GM21367 (cell line): Measurements from ENCODE around the gene PARL.
"Not testable (repeated sequence)": the region's sequence is repeated elsewhere in the genome, so short reads cannot be mapped to it uniquely, and the experiment has no call there.

Experiments used
- ATAC-seq: cut with Tn5 transposase; IDR thresholded peaks from one replicate; pipeline ENCODE4 v1.9.1; 2021; ENCODE audit not compliant: unreplicated experiment

The PARL gene

GRCh38 chr3:183904833-183905780 is 20.4 kb upstream of the PARL start:
- ATAC-seq, result no peak

GRCh38 chr3:183898028-183898431 is 13.3 kb upstream of the PARL start:
- ATAC-seq, result no peak

DNA sequence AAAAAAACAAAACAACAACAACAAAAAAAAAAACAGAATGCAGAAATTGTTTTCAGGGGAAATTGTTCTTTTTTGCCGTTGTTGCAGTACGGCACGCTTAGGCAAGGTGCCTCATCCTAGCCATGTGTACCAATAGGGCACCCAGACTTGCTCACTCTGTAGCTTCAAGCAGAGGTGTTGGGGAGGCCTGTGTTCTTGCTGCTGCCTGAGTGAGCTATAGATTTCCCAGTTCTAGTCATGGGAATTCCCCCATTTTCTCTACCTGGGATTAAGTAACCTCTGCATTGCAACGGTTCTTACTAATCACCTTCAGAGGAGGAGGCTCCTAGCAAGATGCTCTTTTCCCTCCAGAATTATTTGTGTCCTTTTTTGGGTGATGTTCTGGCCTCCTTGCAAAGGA is 12.9 kb upstream of the PARL start:
- ATAC-seq, result no peak

GRCh38 chr3:183896610-183897009 is 11.9 kb upstream of the PARL start:
- ATAC-seq, result no peak

DNA sequence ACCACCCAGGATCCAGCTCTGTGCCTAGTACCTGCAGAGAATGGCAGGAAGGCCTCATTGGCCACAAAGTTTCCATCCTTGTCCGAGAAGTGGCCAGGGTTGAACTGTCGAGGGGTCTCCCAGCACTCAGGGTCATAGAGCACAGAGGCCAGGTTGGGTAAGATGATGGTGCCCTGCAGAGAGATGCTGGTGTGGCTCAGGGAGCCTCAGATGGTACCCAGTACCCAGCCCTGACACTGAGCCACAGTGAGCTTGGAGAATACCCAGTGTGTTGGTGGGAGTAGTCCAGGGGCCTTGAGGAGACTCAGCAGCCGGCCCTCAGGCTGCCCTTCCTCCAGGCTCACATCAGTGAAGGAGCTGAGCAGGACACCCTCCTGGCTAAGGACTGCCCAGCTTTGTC is 11.5 kb upstream of the PARL start:
- no peak for ATAC-seq

GRCh38 chr3:183895774-183896173 is 11.1 kb upstream of the PARL start:
- no peak for ATAC-seq

- no peak for ATAC-seq
These were observed 10.6 kb upstream of the PARL start for GRCh38 chr3:183895296-183895695.

GRCh38 chr3:183892610-183893214 is 8.0 kb upstream of the PARL start:
- no peak for ATAC-seq

- no peak for ATAC-seq
These were observed 1.1 kb upstream of the PARL start for GRCh38 chr3:183885766-183886165.

DNA sequence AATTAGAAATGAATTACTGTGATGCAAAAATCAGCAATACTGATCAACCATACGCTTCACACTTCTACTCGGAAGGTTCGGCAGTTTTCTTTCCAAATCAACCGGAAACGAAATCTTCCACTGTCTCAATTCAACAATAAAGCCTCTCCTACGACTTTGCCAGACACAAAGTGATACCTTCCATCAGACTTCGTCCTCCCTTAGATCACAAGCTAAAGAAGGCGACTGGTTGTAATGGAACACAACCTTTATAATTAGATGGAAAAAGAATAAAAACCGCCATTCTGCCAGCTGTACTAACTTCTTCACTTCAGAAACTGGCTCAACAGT is 618 bp downstream of the PARL start:
- no peak for ATAC-seq

DNA sequence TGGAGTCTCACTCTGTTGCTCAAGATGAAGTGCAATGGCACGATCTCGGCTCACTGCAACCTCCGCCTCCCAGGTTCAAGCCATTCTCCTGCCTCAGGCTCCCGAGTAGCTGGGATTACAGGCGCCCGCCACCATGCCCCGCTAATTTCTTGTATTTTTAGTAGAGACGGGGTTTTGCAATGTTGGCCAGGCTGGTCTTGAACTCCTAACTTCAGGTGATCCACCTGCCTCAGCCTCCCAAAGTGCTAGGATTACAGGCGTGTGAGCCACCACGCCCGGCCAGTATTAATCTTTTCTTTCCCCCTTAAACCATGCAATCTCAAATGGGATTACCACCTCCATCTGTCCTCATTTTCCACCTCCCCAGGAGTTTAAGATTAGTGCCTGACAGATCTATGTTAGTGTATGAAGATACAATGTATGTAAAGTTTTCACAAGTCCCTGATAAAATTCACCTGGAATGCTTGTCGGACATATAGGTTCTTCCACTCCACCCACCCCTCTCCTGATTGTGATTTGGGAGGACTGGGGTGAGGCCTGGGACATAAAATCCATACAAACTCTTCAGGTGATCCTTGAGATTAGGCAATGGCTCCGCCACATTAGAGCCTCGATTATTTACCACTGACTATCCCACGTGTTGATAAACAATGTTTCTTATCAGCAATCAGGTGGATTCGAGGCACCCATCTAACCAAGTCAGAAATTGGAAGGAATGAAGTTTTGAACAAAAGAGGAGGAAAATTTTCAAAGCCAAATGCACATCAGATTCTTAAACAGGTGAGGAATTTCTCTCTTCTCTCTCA is 1.2 kb downstream of the PARL start:
- ATAC-seq, result no peak

GRCh38 chr3:183880121-183880520 is 4.6 kb downstream of the PARL start:
- no peak for ATAC-seq

DNA sequence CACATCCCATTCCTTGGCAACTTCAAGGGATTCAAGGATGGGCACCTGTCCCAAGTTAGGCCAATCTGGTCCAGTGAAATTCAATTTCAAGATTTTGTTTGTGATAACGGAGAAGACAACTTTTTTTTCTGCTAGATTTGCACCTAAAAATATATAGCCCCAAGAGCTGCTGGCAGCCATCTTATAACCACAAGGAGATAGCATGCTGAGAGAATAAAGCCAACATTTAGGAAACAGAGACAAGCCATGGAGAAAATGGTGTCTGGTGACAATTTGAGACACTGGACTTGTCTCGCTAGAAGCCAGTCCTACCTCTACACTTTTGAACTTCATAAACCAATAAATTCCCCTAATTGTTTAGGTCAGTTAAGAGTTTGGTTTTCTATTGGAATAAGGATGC is 5.4 kb downstream of the PARL start:
- ATAC-seq, result no peak

- no peak for ATAC-seq
These were observed 6.6 kb downstream of the PARL start for GRCh38 chr3:183878071-183878470.

- not testable (repeated sequence) for ATAC-seq
These were observed 7.5 kb downstream of the PARL start for GRCh38 chr3:183877227-183877626.

- ATAC-seq, result no peak
These were observed 9.3 kb downstream of the PARL start for GRCh38 chr3:183875411-183875810.

GRCh38 chr3:183873914-183874313 is 10.8 kb downstream of the PARL start:
- no peak for ATAC-seq

DNA sequence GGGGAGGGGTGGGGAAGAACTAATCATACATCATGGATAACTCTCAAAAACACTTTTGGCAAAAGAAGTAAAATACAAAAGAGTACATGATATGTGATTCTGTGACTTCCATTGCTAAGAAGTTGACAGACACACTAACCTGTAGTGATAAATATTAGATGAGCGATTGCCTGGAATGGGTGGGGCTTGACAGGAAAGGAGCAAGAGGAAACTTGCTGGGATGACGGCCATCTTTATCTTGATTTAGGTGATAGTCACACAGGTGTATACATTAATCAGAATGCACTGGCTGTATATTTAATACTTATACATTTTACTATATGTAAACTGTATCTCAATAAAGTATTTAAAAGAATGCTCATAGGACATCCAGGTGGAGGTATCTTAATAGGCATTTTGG is 13.1 kb downstream of the PARL start:
- ATAC-seq, result no peak

DNA sequence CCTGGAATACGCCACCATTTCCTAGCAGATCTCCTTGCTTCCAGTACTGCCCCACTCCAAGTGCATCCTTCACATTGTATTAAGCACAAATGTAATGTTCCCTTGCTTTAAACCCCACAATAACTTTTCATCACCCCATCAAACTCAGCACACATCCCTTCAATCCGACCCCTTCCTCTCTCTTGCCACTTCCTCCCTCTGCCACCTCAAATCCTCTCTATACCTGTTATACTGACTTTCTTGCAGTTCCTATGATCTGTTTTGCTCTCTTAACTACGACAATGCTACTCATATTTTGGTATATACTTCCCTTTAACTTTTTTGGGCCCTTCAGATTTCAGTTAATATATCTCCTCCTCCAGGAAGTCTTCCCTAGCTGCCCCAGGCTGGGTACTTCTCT is 14.1 kb downstream of the PARL start:
- no peak for ATAC-seq

DNA sequence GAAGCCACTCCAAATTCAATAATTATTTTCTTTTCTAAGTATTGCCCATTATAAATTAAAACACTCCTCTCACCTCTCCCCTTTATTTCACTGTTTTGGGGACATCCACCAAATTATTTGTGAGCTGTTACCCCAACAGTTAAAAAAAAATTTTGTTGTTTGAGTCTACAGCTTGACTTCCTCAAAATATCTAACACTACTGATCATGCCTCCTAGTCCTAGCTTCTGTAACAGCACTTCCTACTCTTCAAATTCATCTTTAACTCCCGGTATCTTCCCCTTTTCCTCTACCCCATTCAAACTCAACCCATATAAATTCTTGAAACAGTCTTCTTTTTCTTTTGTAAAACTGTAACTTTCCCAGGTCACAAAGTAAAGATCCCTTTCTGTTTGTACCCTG is 15.9 kb downstream of the PARL start:
- ATAC-seq, result no peak

- ATAC-seq, result no peak
These were observed 22.1 kb downstream of the PARL start for GRCh38 chr3:183862610-183863009.

DNA sequence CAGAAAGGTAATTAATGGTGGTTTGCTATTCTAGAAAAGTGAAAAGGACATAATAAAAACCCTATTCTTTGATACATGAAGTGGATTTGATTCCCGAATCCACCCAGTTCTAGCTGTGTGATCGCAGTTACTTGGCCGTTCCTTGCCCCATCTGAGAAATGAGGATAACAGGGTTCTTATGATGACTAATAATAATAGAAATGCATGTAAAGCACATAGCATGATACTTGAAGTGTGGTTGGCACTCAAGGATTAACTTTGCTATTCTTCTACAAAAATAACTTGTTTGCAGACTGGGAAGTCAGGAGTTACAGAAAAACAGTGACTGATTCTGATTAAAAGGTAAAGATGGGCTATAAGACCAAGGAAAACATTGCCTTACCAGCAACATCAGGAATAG is 26.8 kb downstream of the PARL start:
- ATAC-seq, result no peak
